Left lung (tissue), 10 donors: ENCODE results near the gene RPS6KB2. TPM values are rescaled to one million over a fixed set of nuclear protein-coding genes. Genes with fewer than 3 reads are reported as not detected.

ENCODE experiments used
- ATAC-seq: fragments of 200-7000 bp; cut with Tn5 transposase; one replicate; pipeline ENCODE4 v1.9.1; 2020; ENCODE audit warnings: moderate library complexity
- DNase-seq, 4 donors: peaks; one replicate each; pipeline ENCODE4 v3.0.0-alpha.2; 2013 to 2020
- H3K27ac ChIP-seq, 2 donors: fragments of 200-600 bp; sonication (generic) in 1 of 2; one replicate each; pipeline versions ENCODE4 v1.5.0 to v1.8.0; 2020 to 2021
- H3K27me3 ChIP-seq, 2 donors: fragments of 200-600 bp; sonication (generic) in 1 of 2; one replicate each; pipeline versions ENCODE4 v1.5.0 to v1.8.0; 2020 to 2021
- H3K36me3 ChIP-seq, 2 donors: fragments of 200-600 bp; sonication (generic) in 1 of 2; one replicate each; pipeline versions ENCODE4 v1.5.0 to v1.8.0; 2020 to 2021
- H3K4me1 ChIP-seq, 2 donors: fragments of 200-600 bp; one replicate each; pipeline ENCODE4 v1.8.0; 2021
- H3K4me3 ChIP-seq, 2 donors: fragments of 200-600 bp; sonication (generic) in 1 of 2; one replicate each; pipeline versions ENCODE4 v1.5.0 to v1.8.0; 2020 to 2021; ENCODE audit warnings: mild to moderate bottlenecking in 1 of 2
- H3K9me3 ChIP-seq, 2 donors: fragments of 200-600 bp; sonication (generic) in 1 of 2; one replicate each; pipeline versions ENCODE4 v1.5.0 to v1.8.0; 2020 to 2021
- intact Hi-C, 2 donors: fragments of 100-400 bp; cut with DNase I; formaldehyde crosslinking; loops; one replicate each; pipeline versions ENCODE4 v1.11.2 to v1.14.2; 2022
- polyA plus RNA-seq, 6 donors: library from polyadenylated mRNA; unstranded; fragments of 120-200 nt; gene quantifications; one replicate each; pipeline ENCODE4 v1.2.1, GENCODE V29; 2013; ENCODE audit not compliant: insufficient read length in 6 of 6
- total RNA-seq, 2 donors: library from RNA; stranded (reverse); fragmentation: NEBNext Ultra II Directional; extraction: Animal tissue kit (Norgen Biotek cat#: 25700); gene quantifications; one replicate each; pipeline ENCODE4 v1.2.1, GENCODE V29; 2021
- TF ChIP-seq, protein P1 (sequence below), 2 donors: fragments of 200-600 bp; sonication (generic) in 1 of 2; IDR thresholded peaks; one replicate each; pipeline versions ENCODE4 v1.5.0 to v1.8.0; 2021; ENCODE audit warnings: antibody characterized with exemption in 2 of 2
- donor health status: DM: no; HTN: yes; CAD: no.
- donor health status: DM: no; HTN: no; CAD: no.

RPS6KB2 gene
- total and polyA plus RNA-seq, 8 donors: 37.7 to 47.0 (median 42.0) TPM

DNA sequence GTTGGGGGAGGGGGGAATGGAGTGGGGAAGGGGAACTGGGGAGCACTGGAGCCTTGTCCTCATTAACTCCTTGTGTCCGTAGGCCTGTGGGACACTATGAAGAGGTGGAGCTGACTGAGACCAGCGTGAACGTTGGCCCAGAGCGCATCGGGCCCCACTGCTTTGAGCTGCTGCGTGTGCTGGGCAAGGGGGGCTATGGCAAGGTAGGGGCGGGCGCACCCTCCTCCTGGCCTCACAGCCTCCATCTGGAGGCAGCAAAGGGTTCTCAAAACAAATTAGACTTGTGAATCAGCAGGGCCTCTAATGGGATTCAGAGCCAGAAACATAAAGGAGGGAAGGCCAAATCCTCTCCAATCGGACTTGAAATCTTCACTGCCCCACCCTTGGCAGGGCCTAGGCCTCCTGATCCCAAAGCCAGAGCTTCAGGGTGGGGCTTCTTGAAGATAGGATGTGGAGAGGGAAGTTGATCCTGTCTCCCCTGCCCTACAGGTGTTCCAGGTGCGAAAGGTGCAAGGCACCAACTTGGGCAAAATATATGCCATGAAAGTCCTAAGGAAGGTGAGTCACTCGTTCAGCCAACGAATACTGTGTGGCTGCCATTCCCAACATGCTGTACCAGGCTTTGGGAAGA is 859 bp downstream of the RPS6KB2 start:
- intact Hi-C loops: no loop called here
- TF ChIP-seq, protein P1, sequence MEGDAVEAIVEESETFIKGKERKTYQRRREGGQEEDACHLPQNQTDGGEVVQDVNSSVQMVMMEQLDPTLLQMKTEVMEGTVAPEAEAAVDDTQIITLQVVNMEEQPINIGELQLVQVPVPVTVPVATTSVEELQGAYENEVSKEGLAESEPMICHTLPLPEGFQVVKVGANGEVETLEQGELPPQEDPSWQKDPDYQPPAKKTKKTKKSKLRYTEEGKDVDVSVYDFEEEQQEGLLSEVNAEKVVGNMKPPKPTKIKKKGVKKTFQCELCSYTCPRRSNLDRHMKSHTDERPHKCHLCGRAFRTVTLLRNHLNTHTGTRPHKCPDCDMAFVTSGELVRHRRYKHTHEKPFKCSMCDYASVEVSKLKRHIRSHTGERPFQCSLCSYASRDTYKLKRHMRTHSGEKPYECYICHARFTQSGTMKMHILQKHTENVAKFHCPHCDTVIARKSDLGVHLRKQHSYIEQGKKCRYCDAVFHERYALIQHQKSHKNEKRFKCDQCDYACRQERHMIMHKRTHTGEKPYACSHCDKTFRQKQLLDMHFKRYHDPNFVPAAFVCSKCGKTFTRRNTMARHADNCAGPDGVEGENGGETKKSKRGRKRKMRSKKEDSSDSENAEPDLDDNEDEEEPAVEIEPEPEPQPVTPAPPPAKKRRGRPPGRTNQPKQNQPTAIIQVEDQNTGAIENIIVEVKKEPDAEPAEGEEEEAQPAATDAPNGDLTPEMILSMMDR (IDR thresholded peaks at IDR 0.05): no peak
- H3K27ac ChIP-seq: peak overlapping the region in 1 of 2 donors; percentile 80
- H3K4me3 ChIP-seq: peak overlapping the region; percentile 71 to 90
- H3K4me1 ChIP-seq: peaks cover 12 to 19% of the 10 kb centered on the region in 2 donors
- H3K27me3 ChIP-seq: no peaks in the 10 kb centered on the region
- H3K36me3 ChIP-seq: peaks cover 0 to 48% of the 10 kb centered on the region in 2 donors
- no peak for ATAC-seq
- no peak for DNase-seq
- no peaks in the 10 kb centered on the region for H3K9me3 ChIP-seq

DNA sequence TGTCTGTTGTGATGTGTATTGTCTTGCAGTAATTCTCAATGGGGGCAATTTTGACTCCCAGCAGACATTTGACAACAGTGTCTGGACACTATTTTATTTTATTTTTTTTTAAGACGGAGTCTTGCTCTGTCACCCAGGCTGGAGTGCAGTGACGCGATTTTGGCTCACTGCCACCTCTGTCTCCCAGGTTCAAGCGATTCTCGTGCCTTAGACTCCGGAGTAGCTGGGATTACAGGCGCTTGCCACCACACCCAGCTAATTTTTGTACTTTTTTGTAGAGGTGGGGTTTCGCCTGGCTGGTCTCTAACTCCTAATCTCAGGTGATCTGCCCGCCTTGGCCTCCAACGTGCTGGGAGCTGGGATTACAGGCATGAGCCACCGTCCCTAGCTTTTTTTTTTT is 1.4 kb downstream of the RPS6KB2 start:
- H3K4me1 ChIP-seq: peaks cover 12 to 21% of the 10 kb centered on the region in 2 donors
- H3K27me3 ChIP-seq: no peaks in the 10 kb centered on the region
- intact Hi-C loops: no loop called here
- DNase-seq (no peak), ATAC-seq (no peak)
- peak overlapping the region in 1 of 2 donors; percentile 71 for H3K4me3 ChIP-seq
- peaks cover 0 to 53% of the 10 kb centered on the region in 2 donors for H3K36me3 ChIP-seq
- TF ChIP-seq, protein P1 (IDR thresholded peaks at IDR 0.05): no peak
- H3K9me3 ChIP-seq: no peaks in the 10 kb centered on the region
- H3K27ac ChIP-seq: no peak overlapping the region

DNA sequence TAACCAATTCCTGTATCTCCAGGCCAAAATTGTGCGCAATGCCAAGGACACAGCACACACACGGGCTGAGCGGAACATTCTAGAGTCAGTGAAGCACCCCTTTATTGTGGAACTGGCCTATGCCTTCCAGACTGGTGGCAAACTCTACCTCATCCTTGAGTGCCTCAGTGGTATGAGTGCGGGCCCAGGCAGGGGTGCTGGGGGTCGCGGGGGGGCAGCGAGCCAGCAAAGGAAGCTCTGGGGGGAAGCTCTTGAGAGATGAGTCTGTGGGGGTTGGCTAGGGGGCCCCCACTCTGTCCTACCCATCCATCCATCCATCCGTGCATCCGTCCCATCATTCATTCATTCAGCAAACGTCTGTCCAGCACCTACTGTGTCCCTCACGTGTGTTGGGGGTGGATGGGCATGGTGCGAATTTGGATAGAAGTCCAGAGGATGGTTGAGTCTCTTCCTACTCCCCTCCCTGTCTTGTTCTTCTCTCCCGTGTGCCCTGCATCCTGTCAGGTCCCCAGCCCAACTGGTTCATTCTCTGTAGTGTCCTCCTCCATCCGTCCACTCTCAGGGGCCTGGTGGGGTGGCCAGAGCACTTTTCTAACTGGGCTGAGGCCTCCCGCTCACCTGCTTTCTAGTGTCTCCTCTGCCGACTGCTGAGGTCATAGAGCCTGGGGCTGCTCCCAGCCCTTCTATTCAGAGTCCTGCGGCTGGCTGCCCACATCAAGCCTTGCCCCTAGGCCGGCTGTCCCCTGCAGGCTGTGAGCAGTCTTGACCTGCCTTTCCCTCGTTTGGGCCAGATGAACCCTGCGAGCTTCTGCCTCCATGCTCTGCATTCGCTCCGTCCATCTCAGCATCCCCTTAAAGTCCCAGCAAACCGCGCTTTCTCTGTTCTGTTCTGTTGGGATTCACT is 3.3 kb downstream of the RPS6KB2 start:
- Histone ChIP-seq H3K4me1 (peaks cover 12 to 37% of the 10 kb centered on the region in 2 donors), H3K9me3 (no peaks in the 10 kb centered on the region), H3K36me3 (peaks cover 0 to 71% of the 10 kb centered on the region in 2 donors), H3K27me3 (no peaks in the 10 kb centered on the region), H3K27ac (no peak overlapping the region), H3K4me3 (no peak overlapping the region)
- intact Hi-C loops: no loop called here
- ATAC-seq: no peak
- TF ChIP-seq, protein P1 (IDR thresholded peaks at IDR 0.05): no peak
- DNase-seq: no peak

DNA sequence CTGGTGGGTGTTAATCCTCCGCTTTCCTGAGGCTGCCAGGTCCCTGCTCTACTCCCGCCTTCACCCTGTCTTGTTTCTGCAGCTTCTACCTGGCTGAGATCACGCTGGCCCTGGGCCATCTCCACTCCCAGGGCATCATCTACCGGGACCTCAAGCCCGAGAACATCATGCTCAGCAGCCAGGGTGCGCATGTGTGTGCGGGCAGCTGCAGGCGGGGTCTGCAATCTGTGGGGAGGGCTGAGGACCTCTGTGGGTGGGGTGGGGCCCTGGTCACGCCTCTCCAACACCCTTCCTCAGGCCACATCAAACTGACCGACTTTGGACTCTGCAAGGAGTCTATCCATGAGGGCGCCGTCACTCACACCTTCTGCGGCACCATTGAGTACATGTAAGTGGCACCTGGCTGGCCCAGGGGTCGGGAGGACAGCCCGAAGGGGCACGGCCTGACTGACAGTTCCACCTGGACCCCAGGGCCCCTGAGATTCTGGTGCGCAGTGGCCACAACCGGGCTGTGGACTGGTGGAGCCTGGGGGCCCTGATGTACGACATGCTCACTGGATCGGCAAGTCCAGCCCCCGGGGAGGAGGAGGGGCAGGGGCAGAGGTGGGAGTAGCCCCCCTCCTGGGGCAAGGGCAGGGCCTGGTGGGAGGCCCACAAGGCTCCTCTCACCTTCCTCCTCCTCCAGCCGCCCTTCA is 4.5 kb downstream of the RPS6KB2 start:
- H3K27me3 ChIP-seq: no peaks in the 10 kb centered on the region
- ATAC-seq: no peak
- no peaks in the 10 kb centered on the region for H3K9me3 ChIP-seq
- H3K4me3 ChIP-seq: no peak overlapping the region
- H3K4me1 ChIP-seq: peaks cover 7 to 40% of the 10 kb centered on the region in 2 donors
- TF ChIP-seq, protein P1 (IDR thresholded peaks at IDR 0.05): no peak
- peak in 1 of 4 donors; percentile 76 for DNase-seq
- intact Hi-C loops: no loop called here
- no peak overlapping the region for H3K27ac ChIP-seq
- peaks cover 0 to 79% of the 10 kb centered on the region in 2 donors for H3K36me3 ChIP-seq
